NCI-H774 (cell line): ENCODE data around the gene RAPGEF3.

Source experiments
- DNase-seq: peaks from one replicate; lab custom pipeline; 2025; lab: John Stamatoyannopoulos, UW

RAPGEF3 gene

GRCh38 chr12:47789712-47790489, 31.2 kb upstream of the RAPGEF3 start:
- DNase-seq: no peak

- no peak for DNase-seq
Measured at GRCh38 chr12:47789141-47789540, 30.5 kb upstream of the RAPGEF3 start.

- DNase-seq: no peak
Measured at GRCh38 chr12:47787596-47788319, 29.1 kb upstream of the RAPGEF3 start.

GRCh38 chr12:47786662-47787280, 28.1 kb upstream of the RAPGEF3 start:
- DNase-seq: no peak

GRCh38 chr12:47785887-47786661, 27.4 kb upstream of the RAPGEF3 start:
- DNase-seq: no peak

GRCh38 chr12:47785036-47785886, 26.6 kb upstream of the RAPGEF3 start:
- no peak for DNase-seq

GRCh38 chr12:47783821-47784819, 25.4 kb upstream of the RAPGEF3 start:
- no peak for DNase-seq

GRCh38 chr12:47783024-47783755, 24.5 kb upstream of the RAPGEF3 start:
- DNase-seq: no peak

GRCh38 chr12:47782372-47782770, 23.7 kb upstream of the RAPGEF3 start:
- DNase-seq: no peak

GRCh38 chr12:47781479-47782371, 23.0 kb upstream of the RAPGEF3 start:
- no peak for DNase-seq

- no peak for DNase-seq
Measured at GRCh38 chr12:47779943-47780504, 21.3 kb upstream of the RAPGEF3 start.

- DNase-seq: peak; percentile 77
Measured at GRCh38 chr12:47779301-47779942, 20.7 kb upstream of the RAPGEF3 start.

GRCh38 chr12:47778881-47779280, 20.2 kb upstream of the RAPGEF3 start:
- no peak for DNase-seq

GRCh38 chr12:47777741-47778558, 19.3 kb upstream of the RAPGEF3 start:
- no peak for DNase-seq

- no peak for DNase-seq
Measured at GRCh38 chr12:47777151-47777550, 18.5 kb upstream of the RAPGEF3 start.

GRCh38 chr12:47776471-47777143, 17.9 kb upstream of the RAPGEF3 start:
- no peak for DNase-seq
